Measurements from ENCODE around the gene GAPVD1.
"Not testable (repeated sequence)": the region's sequence is repeated elsewhere in the genome, so short reads cannot be mapped to it uniquely, and the experiment has no call there.

The GAPVD1 gene

DNA sequence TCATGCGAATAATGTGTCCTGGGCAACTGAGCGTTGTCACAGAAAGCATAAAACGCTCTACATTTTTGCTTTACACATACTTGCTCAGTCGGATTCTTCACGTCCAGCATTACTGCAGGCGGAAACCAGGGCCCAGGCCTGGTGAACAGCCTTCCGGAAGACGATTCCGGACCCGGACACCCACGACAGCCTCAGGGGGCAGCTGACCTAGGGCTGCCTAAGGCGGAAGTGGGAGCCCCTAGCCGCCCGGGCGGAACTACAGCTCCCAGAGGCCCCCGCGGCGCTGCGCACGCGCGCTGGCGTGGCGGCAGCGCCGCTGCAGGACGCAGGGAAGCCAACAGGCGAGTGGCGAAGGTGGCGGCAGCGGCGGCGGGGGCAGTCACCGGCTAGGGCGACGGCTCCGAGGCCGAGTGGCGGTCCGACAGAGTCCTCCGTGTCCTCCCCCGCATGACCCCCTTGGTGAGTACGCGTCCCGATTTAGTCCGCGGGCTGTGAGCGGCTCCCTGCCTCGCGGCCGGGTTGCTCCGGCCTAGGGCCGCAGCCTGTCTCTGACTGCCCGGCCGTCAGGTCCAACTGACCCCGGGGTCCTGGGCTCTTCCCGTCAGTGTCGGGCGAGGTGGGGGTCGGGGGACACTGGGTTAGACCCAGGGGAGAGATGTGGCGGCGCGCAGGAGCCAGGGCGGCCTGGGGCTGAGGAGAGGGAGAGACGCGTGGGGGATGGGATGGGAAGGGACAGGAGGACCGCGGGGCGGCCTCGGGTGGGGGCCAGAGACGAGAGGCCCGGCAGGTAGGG is at the start of gene GAPVD1:
Gene GAPVD1 (plus strand): TSS at position 326 of the 793 bp plus-strand sequence. CDS start 37,096 bp downstream, outside the sequence.
- peak; percentile 96 for DNase-seq

GRCh38 chr9:125214186-125214585 is 47.4 kb upstream of the GAPVD1 start:
- DNase-seq: no peak

DNA sequence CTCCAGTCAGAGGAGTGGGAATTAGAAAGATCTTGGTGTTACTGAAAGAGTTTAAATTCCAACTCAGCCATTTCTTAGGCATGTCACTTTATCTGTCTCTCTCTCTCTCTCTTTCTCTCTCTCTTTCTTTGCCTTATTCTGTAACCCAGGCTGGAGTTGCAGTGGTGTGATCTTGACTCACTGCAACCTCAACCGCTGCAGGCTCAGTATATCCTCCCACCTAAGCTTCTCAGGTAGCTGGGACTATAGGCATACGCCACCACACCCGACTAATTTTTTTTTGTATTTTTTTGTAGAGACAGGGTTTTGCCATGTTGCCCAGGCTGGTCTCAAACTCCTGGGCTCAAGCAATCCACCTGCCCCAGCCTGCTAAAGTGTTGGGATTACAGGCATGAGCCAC is 43.0 kb upstream of the GAPVD1 start:
- no peak for DNase-seq

DNA sequence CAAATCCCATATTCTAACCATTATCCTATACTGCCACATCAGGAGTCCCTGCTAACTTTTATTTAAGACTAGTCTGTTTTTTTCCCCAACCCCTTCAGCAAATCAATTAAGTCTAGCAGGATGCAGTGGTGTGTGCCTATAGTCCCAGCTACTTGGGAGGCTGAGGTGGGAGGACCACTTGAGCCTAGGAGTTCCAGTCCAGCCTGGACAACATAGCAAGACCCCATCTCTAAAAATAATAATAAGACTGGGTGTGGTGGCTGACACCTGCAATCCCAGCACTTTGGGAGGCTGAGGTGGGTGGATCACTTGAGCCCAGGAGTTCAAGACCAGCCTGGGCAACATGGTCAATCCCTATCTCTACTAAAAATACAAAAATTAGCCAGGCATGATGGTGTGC is 36.8 kb upstream of the GAPVD1 start:
- DNase-seq: not testable (repeated sequence)

- DNase-seq: no peak
Measured at GRCh38 chr9:125227761-125228160, 33.9 kb upstream of the GAPVD1 start.

DNA sequence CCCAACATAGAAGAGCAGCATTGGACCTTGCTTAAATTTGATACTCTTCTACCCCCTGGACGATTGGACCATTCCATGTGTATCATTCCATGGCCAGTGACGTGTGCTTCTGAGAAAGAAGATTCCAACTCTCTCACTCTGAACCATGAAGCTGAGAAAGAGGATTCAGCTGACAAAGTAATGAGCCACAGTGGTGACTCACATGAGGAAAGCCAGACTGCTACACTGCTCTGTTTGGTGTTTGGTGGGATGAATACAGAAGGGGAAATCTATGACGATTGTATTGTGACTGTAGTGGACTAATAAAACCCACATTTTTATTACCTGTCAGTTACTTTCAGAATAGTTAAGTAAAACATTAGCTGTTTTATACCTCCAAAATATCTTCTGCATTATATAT is 27.9 kb upstream of the GAPVD1 start:
- no peak for DNase-seq

DNA sequence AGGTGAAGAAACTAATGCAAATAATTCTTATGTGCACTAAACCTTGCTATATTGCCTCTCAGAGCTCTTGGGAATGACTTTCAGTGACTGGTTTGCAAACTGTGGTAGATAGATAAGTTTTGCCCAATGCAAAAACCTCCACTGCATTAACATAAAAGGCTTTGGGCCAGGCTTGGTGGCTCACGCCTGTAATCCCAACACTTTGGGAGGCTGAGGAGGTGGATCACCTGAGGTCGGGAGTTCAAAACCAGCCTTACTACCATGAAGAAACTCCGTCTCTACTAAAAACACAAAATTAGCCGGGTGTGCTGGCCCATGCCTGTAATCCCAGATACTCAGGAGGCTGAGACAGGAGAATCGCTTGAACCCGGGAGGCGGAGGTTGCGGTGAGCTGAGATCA is 27.5 kb upstream of the GAPVD1 start:
- DNase-seq: not testable (repeated sequence)

GRCh38 chr9:125235804-125236519 is 25.7 kb upstream of the GAPVD1 start:
- no peak for DNase-seq

- not testable (repeated sequence) for DNase-seq
Measured at GRCh38 chr9:125236520-125237159, 25.0 kb upstream of the GAPVD1 start.

GRCh38 chr9:125238127-125238914 is 23.3 kb upstream of the GAPVD1 start:
- no peak for DNase-seq

- DNase-seq: no peak
Measured at GRCh38 chr9:125238915-125239446, 22.6 kb upstream of the GAPVD1 start.

- no peak for DNase-seq
Measured at GRCh38 chr9:125239631-125240597, 21.7 kb upstream of the GAPVD1 start.

GRCh38 chr9:125240649-125240999 is 21.0 kb upstream of the GAPVD1 start:
- peak; percentile 50 for DNase-seq

GRCh38 chr9:125241000-125241862 is 20.4 kb upstream of the GAPVD1 start, which contains the start of gene HSPA5:
TSS of gene HSPA5 (minus strand) at chr9:125241343. CDS start at chr9:125241126, 217 bp downstream.
- peak; percentile 100 for DNase-seq

DNA sequence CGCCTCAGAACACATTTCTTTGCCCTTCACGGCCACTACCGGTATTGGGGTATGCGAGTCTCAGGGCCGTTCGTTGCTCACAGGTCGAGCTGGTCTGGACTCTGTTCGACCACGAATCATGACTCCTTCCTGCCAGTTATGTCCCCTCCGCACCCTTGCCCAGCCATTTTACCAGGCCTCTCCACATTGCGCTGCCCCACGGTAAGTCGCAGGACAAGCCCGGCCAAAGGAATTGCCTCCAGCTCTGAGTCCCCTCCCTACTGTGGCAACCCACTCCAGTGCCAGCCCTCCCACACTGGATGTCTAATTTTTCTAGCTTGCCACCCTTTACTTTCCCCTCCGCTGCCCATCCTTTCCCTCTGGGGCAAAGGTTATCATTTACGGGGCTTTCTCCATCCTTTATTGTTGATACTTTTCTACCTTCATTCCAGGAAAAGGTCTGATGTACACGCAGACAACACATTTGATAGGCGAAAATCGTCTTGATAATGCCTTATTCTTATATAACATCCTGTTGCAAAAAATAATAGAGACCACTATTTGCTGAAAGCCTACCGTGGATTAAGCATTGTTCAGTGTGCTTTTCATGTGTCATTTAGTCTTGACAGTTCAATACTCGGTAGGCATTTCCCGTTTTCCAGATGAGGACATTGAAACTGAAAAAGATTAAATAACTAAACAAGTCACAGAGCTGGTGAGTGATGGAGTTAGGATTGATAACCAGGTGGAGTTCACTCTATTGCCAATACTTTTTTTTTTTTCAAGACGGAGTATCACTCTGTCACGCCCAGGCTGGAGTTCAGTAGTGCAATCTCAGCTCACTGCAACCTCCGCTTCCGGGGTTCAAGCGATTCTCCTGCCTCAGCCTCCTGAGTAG is 19.5 kb upstream of the GAPVD1 start:
- peak; percentile 35 for DNase-seq

DNA sequence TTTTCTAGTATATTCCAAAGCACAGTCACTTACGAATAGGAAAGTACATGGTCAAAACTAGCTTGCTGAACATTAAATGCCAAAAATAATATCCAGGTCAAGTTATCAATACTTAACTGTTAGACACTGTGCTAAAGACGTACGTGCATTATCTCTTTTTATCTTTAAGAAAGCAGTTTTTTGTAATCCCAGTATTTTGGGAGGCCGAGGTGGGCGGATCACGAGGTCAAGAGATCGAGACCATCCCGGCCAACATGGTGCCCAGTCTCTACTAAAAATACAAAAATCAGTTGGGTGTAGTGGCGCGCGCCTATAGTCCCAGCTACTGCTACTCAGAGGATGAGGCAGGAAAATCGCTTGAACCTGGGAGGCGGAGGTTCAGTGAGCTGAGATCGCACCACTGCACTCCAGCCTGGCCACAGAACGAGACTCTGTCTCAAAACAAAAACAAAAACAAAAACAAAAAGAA is 17.8 kb upstream of the GAPVD1 start:
- no peak for DNase-seq

DNA sequence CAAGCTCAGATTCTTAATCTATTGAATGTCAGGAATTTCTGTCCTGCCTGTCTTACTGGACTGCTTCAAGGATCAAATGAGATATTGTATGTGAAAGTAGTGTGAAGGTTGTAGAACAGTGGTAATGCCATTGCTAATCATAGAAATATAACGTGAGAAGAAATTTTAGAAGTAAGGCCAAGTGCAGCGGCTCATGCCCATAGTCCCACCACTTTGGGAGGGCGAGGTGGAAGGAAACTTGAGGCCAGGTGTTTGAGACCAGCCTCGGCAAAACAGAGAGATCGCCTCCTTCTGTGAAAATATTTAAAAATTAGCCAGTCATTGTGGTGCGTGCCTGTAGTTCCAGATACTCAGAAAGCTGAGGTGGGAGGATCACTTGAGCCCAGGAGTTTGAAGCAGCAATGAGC is 15.4 kb upstream of the GAPVD1 start:
- DNase-seq: no peak

DNA sequence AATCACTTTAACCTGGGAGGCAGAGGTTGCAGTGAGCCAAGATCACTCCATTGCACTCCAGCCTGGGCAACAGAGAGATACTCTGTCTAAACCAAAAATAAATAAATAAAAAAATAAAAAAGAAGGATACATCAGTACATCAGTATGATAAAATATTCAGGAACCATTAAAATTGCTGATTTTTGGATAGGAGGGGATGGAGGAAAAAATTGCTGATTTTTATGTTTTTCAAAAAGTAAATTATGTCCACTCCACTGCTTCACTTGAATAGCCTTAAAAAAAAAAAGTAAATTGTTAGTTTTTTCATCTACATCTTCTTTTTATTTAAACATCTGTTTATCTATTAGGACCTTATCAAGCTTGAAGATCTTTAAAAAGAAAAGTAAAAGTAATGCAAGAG is 7.4 kb upstream of the GAPVD1 start:
- no peak for DNase-seq

DNA sequence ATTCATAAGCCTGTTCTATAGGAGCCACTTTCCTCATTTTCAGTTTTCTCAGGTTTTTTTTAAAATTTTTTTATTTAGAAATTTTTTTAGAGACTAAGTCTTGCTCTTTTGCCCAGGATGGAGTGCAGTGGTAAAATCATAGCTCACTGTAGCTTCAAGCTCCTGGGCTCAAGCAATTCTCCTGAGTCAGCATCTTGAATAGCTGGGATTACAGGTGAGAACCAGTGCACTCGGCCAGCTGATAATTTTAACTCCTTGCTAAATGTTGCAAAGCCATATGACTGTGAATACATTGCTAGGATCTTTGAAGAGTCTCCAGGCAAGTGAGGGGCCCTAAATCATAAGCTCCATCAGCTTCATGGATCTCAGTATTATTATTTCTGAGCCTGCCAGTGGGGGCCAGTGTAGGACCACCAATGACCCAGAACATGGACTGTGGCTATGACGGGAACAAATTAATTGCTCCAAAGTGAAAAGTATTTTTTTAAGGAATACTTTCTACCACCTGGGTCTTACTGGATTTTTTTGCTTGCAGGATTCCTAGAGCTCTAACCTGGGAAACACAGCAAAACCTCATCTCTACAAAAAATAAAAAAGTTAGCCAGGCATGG is 5.7 kb upstream of the GAPVD1 start:
- DNase-seq: no peak

Data from activated CD4-positive, alpha-beta T cell treated with anti-CD3 and anti-CD28 coated beads, Interleukin-10, Interleukin-2, amounts not matched to agents 100 ng/mL and 50 ng/mL, durations not matched to agents 16 hours and 8 hours (primary cell).